ENCODE data around the gene TEKT5.
"Not testable (repeated sequence)": the region's sequence is repeated elsewhere in the genome, so short reads cannot be mapped to it uniquely, and the experiment has no call there.

Gene TEKT5

GRCh38 chr16:10625595-10626357, 69.0 kb downstream of the TEKT5 start:
- DNase-seq = no peak

- no peak for DNase-seq
Measured at GRCh38 chr16:10624527-10624926, 70.2 kb downstream of the TEKT5 start.

GRCh38 chr16:10623059-10623458, 71.7 kb downstream of the TEKT5 start:
- no peak for DNase-seq

DNA sequence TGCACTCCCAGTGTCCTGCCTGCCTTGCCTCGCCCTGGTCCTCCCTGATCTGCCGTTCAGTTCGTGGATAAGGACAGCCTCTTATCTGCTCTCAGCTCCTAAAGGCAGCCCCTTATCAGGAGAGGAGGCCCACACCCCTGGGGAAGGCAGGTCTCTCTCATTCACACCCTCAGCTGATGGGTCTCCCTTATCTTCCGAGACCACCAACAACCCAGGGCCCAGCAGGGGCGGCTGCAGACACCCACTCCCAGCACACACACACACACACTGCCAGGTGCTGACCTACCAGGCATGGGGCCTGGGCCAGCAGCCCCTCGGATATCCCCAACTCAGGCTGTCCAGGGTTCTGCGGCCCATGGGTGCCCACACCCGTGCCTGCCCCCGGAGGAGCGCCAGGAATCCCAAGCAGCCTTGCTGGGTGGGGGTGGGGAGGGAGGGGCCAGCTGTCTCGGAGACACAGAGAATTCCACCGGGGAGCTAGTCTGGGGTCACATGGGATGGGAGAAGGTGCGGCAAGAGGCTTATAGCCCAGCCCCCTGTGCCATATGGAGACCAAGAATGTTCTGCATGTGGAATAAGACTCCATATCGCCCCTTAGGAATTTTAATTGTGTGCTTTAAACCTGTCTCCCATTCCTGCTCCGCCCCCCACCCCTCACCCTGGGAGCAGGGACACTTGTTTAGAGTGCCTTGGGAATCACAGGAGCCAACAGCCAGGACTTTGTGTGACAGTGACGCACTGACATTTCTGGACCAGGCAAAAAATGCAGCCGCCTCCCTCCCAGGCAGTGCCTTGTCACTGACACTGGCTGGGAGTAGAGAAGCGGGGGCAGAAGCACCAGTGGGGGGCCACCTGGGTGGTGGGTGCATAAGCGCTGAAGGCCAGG, 72.5 kb downstream of the TEKT5 start:
- DNase-seq = peak; percentile 45

GRCh38 chr16:10621216-10621949, 73.3 kb downstream of the TEKT5 start:
- DNase-seq = not testable (repeated sequence)

DNA sequence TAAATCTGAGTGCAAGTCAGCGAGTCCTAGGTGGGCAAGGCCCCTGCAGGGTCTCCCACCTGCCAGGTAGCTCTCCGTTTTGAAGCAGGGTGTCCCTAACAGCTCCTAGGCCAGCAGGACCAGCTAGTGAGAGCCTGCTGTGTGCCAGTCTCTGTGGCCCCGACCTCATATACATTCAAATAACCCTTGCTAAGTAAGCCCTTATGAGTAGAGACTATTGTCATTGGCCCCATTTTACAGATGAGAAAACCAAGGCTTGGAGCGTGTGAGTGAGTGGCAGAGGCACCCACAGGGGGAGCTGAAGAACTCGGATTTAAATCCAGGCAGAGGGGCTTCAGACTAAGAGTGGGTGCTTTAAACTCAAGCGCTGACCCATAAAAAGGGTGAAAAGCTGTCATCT, 74.6 kb downstream of the TEKT5 start:
- no peak for DNase-seq

- peak; percentile 53 for DNase-seq
Measured at GRCh38 chr16:10619271-10619849, 75.4 kb downstream of the TEKT5 start.

DNA sequence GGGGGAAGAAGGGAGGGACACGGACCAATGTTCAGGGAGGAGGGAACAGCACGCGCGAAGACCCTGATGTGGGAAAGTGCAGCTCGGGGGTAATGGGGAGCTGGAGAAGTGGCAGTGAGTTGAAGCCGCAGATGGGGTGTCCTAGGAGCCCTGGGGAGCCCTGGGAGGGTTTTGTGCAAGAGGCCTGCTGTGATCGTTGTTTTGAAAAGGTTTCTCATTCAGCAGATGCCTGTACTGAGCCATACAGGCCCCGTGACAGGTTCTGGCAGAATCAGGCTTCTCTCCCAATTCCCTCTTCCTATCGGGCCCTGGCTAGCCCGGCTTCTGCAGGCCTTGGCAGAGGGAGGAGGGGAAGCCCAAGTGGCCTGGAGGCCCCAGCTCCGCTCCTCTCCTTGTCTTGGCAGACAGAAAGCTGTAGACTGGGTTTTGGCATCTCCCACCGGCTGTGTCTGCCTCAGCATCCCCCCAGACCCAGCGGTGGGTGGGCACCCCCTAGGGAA, 76.0 kb downstream of the TEKT5 start:
- DNase-seq = no peak

DNA sequence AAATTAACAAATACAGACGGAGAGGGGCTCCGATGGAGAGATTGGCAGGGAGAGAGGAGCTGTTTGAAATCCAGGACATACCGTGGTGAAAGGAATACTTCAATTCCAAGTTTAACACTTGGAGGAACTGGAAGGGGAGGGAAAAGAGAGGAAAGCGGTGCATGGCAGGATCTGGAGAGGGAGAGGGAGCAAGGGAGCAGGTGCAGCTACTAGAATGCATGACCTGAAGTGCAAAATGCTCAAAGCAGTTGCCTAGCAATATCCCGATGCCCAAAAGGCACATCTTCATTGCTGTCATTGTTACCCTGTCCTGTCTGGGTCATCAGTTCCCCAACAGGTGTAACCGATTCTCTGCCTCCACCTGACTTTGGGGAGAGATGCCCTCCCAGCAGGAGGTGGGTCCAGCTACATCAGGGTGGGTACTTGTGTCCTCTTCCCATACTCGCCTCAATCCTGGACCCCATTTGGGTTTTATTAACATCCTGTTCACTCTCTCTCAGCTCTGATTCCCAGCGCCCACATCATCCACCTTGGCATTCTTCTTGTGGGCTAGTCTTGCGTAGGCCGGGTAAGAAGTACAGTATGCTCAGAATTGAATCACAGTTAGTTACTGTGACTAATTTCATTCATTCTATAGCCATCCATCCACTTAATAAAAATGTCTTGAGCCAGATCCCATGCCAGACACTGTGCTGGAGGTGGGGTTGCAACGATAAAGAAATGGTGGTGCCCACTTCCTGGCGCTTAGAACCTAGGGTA, 76.9 kb downstream of the TEKT5 start:
- no peak for DNase-seq

GRCh38 chr16:10616756-10617640, 77.7 kb downstream of the TEKT5 start:
- DNase-seq = peak; percentile 87

- DNase-seq = no peak
Measured at GRCh38 chr16:10616419-10616755, 78.3 kb downstream of the TEKT5 start.

DNA sequence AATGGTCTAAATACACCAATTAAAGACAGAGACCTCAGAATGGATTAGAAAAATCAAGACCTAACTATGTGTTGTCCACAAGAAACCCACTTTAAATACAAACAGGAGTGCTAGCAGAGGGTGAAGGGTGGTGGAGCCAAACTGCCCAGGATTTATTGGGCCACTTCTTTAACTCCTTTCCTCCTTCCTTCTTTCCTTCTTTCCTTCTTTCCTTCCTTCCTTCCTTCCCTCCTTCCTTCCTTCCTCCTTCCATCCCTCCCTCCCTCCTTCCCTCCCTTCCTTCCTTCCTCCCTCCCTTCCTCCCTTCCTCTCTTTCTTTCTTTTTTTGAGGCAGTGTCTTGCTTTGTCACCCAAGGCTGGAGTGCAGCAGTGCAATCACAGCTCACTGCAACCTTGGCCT, 80.0 kb downstream of the TEKT5 start:
- DNase-seq = no peak

DNA sequence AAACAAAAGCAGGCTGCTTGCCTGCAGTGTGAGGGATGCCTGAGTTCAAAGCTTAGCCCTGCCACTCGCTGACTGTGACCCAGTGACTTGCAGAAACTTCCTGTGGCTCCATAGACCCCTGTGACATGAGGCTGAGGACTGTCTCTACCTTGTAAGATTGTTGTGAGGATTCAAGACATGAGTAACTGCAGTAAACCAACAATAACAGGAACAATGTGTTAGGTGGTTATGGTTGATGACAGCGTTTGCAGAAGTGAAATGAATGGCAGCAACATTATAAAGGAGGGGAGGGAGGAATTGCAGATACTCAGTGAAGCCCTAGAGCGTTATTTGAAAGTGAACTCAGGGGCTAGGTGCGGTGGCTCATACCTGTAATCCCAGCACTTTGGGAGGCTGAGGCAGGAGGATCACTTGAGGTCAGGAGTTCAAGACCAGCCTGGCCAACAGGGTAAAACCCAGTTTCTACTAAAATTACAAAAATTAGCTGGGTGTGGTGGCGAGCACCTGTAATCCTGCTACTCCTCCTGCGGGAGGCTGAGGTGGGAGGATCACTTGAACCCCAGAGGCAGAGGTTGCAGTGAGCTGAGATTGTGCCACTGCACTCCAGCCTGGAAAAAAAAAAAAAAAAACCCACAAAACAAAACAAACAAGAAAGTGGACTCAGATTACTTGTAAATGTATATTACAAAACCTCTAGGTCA, 80.8 kb downstream of the TEKT5 start:
- DNase-seq = no peak

GRCh38 chr16:10612649-10613179, 82.0 kb downstream of the TEKT5 start:
- no peak for DNase-seq

DNA sequence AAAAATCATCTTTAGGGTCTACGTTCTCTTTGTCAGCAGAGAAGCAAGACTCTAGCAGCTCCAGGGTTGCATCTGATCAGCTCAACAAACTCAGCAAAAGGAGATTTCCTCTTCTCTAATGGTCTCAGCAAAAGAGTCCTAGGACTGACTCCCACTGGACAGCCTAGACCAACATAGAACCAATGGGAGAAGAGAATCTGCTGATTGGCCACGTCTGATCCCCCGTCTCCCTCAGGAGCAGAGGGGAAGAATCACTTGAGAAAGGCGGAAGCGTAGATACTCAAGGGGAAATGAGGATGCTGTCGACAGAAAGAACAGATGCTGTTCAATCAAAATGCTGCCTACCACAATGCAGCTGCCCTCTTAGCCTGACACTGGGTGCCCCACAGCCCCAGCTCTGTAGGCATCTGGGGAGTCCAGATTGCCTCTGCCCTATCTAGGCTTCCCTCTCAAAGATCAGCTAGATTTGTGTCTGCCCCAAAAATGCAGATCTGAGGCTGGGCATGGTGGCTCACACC, 82.8 kb downstream of the TEKT5 start:
- no peak for DNase-seq

DNA sequence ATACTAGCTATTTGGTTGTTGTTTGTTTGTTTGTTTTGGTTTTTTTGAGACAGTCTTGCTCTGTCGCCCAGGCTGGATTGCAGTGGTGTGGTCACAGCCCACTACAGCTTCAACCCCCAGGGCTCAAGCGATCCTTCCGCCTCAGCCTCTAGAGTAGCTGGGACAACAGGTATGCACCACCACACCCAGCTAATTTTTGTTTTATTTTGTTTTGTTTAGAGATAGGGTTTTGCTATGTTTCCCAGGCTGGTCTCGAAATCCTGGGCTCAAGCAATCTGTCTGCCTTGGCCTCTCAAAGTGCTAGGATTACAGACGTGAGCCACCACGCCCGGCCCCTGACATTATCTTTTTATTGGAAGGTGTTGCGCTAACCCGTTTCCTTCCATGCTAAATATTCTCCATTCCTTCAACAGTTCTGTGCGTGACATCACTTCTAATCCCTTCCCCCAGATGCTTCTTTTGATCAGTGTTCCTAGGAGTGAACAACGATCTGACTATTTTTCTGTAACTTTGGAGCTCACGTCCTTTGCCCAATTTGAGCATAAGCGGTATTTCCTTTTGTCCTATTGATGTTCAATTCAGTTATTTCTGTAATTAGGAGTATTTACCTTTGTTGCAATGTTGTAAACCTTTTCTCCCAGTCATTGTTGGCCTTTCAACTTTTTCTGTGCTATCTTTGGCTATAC, 84.1 kb downstream of the TEKT5 start:
- DNase-seq = no peak

GRCh38 chr16:10609402-10609774, 85.3 kb downstream of the TEKT5 start:
- no peak for DNase-seq

DNA sequence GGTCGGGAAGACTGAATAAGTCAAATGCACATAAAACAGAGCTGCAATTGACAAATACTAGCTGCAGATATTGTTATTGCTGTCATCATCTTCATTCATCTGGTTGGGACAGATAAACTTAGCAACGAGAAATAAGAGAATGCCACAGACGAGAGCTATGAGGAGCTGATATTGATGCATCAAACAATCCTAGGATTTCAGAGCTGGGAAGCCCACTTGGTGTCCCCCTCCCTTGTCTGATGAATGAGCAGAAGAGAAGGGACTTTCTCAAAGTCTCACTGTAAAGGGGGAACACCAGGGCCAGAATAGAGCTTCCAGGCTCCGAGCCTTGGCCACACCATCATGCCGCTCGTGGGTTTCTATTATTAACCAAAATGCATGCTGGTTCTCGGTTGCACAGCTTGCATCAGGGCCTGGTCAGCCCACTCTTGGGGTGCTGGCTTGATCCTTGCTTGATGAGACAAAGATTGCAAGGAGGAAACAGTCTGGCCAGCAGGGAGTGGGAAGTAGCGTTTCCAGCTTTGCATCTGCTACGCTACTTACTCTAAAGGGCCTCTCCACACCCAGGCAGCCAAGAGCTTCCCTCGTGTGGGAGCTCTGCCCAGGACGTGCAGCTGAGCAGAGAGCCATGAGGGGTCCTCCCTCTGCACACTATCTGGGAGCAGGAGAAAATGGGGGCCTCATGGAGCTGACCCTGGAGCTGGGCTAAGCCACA, 85.9 kb downstream of the TEKT5 start:
- peak; percentile 88 for DNase-seq

GRCh38 chr16:10607157-10607556, 87.6 kb downstream of the TEKT5 start:
- DNase-seq = no peak
